HG03439 (cell line): ENCODE measurements around the gene NEDD9.

Source experiments
- ATAC-seq: cut with Tn5 transposase; IDR thresholded peaks from one replicate; pipeline ENCODE4 v1.9.1; 2021; ENCODE audit warnings: mild to moderate bottlenecking, moderate library complexity; ENCODE audit not compliant: unreplicated experiment

NEDD9 gene

DNA sequence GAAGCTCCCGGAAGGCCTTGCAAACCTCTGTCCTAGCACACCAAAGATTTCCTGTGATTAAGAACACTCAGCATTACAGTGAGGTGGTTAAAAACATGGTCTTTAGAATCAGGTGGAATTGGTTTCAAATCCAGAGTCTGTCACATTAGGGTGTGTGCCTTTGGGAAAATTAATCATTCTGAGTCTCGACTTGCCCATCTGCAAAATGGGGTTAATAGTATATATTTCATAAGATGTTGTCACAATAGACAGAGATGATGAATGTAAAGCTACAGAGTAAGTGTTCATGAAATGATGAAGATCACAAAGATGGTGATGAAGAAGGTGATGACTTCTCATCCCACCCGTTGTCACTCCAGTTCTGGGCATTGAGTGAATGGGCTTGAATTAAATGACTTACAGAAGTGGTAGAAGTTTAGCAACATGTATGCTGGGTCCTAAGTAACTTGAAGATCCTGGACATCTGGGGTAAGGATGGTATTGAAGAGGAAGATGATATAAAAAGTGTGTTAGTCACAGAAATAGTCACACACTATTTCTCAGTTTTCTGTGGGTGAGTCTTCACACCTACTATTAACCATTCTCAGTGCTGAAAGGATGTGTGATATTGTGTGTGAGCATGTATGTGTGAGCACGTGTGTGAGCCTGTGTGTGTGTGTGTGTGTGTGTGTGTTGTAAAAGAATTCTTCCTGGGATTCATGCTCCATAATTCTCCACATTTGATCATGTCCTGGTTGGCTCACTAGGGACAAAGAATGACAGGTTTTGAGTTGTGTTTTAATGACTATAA lies 28.0 kb upstream of the NEDD9 start:
- ATAC-seq = no peak

DNA sequence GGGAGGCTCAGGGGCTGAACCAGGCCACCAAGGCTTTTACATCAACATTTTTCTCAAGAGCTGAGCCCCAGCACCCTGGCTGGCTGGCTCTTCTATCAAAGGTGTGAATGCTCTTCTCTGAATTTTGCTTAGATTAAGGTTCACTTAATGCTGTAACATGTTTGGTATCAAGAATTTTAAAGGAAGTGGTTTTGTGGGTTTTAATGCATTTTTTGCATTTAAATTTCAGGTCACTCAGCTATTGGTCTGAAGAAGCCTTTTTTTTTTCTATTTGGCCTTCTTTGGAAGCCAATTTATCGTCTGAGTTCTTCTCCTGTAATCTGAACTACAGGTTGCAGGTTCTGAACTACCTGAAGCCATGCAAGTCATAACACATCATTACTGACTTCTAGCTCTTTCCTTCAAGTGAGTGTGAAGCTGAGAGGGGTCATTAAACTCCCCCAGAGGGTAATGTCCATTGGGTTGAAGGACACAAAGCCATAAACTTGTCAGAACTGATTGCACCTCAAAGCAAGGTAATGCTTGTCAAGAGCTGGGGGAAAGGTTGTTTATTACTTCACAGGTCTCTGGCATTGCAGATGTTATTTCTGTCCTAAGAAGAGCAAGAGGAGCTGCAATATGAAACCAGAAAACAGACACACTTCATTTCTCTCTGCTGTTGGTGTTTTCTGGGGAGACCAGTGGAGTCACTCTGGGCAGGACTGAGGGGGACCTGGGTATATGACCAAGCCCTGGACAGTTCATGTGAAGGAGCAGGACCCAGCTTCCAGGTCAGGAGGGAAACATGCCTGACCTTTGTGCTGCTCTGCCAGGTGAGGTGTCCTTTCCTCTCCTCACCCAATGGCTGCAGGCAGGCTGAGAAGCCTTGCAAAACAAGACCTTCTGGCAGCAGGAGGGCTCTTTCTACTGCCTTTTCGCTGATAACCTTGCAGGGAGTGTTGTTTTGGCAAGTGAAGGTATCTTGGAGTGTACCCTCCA lies 26.1 kb upstream of the NEDD9 start:
- ATAC-seq = peak; percentile 44

DNA sequence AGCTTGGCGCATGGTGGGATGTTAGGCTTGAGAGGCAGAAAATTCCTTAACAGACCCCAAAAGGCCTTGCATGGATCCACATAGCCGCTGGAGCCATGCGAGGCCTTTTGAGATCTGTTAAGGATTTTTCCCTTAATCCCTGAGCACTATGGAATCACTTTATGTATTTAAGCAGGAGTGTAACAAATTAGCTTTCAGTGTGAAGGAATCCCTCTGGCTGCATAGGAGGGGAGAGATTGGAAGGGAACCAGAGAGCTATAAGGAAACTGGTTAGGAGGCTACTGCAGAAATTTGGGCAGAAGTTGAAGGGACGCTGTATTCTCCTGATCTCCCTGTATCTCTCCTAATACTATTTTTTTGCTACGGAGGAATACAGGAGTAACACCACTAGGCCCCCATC lies 23.1 kb upstream of the NEDD9 start:
- no peak for ATAC-seq

DNA sequence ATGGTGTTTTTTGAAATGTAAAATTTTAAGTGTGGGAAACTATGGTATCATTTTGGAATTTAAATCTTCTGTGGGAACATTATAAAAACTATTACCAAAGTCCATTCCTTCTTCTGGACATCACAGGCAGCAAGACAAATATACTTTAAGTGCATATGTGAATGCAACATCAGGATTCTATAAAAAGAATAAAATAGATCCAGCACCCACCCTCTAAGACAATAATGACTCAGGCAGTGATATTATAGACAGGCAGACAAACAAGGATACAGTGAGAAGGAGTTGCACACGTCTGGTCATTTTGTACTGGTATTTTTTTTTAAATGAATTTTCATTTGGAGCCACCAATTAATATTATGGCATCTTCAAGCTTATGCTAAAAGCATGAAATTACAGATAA lies 21.1 kb upstream of the NEDD9 start:
- no peak for ATAC-seq

DNA sequence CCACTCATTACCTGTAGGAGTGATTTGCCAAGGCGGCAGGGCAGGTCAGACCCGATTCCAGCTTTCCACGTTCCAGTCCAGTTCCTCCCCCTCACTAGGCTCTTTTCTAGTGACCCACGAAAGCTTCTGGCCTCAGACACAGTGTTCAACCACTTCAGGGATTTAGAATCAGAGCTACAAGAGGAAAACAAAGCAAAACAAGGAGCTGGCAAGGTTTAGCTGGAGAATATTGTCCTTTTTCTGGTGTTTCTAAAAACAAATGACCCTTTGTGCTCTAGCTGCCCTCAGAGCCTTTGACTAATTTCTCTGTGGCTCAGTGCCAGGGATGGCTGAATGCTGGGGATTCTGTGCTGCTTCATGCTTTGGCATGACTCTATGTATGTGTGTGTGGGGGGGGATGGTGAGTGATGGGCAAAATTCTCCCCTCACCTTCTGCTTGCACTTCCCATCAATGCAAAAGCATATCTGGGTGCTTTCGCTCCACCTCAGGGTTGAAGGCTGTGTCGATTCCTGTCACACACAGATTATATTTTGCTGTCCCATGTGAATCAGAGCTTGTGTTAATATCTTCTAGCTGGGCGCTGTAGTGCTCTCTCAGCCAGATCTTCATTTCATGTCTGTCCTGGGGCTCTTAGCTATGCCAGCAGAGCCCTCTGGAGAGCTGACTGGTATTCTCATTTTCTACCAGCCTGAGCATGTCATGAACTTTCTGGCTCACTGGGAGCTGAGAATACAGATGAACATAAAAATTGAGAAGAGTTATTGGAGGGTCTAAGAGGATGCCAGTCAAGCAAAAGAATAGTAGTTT lies 19.3 kb upstream of the NEDD9 start:
- no peak for ATAC-seq

DNA sequence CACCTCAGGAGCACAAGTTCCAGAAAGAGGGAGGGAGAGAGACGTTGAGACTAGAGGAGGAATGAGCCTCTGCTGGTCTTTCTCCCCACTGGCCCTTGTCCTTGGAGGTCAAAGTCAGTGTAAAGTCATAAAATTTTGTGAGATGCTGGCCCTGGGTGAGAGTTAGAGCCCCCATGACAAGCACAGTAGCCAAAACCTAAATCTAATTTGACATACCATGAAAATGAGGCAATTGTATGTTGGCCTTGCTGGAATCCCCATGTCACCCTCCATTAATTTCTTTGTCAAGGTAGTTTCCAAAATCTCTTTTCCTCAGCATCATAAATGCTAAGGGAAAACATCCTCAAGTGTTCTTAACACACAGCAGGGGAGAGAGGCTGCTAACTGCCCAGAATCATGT lies 17.6 kb upstream of the NEDD9 start:
- no peak for ATAC-seq

DNA sequence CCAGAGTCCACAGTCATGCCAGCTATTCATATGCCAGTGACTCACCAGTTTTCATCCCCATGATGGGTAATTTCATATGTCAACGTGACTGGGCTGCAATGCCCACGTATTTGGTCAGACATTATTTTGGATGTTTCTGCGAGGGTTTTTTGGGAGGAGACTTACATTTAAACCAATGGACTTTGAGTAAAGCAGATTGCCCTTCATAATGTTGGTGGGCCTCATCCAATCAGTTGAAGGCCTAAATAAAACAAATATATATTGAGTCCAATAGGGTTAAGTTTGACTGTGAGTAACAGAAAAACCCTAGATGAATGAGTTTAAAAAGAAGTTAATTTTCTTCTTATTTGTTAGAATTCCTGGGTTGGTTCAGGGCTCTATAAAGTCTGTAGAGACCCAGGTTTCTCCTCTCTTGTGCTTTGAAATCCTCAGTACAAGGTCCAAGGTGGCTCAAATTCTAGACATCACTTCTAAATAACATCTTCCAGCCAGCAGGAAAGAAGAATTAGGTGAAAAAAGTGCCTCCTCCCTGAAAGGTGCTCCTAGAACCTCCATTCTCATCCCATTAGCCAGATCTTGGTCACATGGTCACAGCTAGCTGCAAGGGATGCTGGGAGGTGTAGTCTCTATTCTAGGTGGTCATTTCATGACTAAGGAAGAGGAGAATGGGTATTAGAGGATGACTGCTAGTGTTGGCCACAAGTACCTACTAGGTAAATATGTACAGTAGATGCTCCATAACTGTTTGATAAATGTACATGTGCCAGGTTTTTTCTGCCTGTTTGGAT lies 16.7 kb upstream of the NEDD9 start:
- ATAC-seq = no peak

DNA sequence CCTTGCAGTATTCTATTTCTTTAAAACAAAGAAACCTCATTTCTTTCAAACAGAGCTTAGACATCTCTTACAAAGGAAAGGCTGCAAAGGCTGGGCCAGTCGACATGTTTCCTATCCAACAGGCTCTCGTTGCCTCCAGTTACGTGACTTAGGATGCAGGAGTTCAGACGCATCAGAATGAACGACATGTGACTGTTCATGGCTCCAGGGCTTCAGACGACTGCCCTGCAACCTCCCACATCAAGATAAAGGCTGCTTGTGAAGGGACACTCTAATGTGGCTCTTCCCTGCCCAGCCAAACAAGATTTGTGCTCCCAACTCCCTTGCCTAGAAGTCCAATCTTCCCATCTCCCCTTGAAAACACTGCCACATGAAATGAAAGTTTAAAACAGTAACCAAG lies 14.3 kb upstream of the NEDD9 start:
- ATAC-seq = no peak

DNA sequence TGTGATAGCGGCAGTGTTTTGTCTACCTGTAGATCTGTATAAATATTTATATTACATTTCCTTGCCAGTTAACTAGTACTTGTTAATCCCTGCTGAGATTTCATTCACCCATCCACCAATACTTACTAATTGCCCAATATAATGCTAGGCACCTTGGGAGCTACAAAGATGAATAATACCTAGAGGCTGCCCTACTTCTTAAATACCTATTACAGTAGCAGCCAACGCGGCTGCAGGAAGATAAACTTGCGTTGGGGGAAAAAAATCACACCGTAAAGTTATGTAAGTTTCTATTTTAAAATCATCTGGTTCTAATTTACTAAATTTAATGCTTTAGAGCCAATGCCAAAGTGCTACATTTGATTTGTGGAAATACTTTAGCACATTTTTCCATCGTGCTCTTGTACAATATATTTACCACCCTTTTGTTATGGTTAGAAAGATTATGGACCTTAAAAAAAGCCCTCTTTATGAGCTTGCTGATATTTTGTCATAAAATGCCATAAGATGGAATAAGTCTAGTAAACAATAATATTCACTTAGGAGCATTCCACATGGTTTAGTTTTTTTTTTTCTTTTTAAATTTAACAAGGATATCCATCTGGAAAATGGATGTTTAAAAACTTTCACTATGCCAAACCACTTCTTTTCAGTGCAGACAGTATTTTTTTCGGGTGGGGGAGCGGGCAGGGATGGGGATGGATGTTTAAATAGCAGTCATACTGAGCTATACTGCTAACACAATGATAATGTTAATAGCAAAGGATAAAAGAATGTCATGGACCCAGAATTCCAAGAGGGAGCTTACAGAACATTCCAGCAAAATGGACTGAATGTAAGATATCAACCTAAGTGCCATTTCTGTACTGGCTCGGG lies 13.2 kb upstream of the NEDD9 start:
- no peak for ATAC-seq

DNA sequence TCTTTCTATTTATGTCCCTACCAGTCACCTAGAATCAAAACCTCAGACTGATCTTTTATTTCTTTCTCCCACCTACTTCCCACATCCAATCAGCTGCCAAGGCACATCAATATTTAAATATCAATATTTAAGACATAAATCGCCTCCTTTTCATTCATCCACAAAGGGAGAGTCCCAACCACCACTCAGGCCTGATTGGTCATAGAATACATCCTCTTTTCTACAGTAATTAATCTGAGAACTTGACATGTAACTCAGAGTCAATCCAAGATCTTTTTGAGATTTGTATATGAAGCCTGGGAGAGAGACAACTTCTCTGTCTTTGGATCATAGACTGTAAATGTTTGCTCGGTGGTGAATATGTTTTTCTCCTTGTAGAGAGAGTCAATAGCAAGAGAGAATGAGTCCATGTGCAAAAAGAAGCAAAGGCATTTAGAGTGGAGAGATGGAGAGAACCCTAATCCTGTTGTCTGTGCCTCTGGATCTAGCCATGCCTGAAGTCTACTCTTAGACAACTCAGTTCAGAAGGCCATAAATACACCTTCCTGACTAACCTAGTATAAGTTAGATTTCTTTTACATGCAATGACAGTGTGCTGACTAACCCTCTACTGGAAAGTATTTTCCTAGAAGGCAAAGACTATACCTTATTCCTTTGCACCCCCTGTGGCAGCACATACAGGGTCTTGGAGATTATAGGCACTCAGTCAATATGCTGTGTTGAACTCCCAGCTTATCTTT lies 12.1 kb upstream of the NEDD9 start:
- ATAC-seq = no peak

DNA sequence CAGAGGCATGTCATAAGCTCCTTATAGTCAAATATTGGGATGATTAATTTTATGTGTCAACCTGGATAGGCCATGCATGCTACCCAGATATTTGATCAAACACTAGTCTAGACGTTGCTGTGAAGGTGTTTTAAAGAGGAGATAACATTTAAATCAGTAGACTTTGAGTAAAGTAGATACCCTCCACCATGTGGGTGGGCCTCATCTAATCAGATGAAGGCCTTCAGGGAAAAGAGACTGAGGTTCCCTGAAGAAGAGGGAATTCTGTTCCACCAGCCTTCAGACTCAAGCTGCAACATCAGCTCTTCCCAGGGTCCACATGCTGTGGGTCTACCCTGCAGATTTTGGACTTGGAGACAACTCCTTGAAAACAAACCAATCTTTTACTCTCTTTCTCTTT lies 11.4 kb upstream of the NEDD9 start:
- ATAC-seq = no peak

DNA sequence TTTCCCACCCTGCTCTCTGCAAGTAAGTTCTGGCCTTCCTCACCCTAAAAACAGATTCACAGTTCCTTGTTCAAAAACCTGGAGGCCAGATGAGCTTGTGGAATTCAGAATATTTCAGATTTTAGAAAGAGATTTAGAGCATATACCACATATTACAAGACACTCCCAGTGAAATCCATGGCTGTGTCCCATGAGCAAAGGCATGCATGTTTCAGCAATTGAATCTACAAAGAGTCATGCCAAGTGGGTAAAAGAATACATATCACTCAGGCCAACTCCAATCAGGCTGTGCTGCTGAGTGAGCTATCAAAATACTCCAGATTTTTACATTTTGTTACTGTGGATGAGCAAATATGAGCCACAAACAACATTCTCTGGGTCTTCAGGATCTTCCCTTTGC lies 10.2 kb upstream of the NEDD9 start:
- ATAC-seq = no peak

DNA sequence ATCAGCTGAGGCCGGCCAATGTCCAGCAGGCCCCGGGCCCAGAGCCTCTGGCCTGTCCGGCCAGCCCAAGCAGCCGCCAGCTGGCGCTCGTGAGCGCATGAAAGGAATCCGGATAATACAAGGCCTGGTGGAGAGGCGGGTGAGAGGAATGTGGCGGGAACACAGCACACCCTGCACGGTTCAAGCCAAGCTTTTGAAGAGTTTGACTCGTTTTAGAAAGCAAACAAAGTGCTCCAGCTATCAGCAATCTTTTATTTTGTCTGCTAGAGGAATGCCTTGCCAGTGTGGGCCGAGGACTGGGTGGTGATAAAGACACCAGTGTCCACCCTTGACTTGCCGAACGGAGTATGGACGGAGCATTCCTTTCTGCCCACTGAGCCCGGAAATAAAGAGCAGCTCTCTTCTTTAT lies 9.3 kb upstream of the NEDD9 start:
- no peak for ATAC-seq

DNA sequence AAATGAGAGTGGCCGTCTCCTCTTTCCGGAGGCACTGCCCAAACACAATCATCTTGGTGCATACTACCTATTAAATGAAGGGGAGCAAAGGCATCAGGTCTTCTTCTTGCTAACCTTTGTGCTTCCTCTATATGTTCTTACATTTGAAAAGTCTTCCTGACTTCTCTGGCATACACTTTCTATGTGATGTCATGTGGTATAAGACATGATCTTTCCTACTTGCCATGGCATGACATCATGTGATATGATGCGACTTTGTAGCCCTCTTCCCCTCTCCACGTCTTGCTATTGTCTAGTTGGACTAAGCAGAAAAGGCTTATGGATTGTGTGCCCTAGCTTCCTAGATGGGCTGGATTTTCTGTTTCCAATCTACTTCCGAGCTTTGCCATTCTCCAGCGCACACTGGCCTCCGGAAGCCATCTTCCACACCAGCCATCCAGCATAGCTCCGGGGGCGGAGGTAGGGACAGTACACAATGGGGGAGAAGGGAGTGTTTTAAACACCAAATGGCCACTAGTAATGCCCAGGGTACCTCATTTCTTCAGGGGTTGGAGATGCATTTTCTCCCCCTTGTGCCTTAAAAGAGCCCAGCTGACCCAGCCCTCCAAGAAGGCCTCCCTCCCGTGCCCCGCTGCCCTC lies 8.8 kb upstream of the NEDD9 start:
- ATAC-seq = no peak

DNA sequence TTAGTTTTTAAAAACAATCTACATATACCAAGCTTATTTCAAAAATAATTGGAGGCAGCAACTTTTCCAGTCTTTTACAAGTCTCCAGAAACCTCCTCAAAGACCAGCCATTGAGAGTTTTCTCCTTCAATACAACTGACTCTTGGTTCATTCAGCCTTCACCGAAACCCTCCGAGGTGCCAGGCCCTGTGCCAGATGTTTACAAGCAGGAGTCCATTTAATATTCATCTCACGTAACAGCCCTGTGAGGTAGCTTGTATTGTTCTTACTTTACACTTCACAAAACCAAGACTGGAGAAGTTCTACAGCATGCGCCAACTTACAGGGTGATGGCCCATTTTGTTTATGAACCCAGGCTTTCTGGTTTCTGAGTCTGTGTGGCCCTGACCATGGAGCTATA lies 5.5 kb upstream of the NEDD9 start:
- ATAC-seq = no peak

DNA sequence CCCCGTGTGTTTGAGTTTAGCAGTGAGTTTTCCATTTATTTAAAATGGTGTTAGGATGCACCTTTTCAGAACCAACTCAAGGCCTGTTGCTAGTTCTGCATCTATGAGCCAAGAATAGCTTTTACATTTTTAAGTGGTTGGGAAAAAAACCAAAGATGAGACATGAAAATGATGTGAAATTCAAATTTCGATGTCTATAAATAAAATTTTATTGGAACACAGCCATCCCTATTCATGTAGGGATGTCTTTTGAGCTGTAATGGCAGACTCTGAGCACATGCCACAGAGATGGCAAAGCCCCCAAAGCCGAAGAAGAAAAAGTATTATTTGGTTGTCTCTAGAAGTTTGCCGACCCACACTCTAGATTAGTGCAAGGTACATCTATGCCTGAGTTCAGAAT lies 5.0 kb upstream of the NEDD9 start:
- no peak for ATAC-seq

DNA sequence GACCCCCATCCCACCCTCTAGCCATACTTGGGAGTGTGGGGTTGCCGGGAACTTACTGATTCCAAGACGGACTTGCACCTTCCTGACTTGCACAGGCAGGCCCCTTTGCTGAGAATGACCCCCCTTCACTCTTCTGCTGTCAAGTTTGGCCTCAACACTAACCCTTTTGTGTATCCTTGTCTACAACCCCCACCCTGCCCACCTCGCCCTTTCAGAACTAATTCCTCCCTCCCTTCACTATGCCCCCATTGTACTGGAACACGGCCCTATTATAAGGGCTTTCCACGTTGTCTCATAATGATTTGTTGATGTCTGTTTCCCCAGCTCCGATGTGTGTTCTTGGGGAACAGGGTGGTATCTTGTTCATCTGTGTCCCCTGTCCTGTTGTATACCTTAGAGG lies 4.4 kb upstream of the NEDD9 start:
- ATAC-seq = no peak

DNA sequence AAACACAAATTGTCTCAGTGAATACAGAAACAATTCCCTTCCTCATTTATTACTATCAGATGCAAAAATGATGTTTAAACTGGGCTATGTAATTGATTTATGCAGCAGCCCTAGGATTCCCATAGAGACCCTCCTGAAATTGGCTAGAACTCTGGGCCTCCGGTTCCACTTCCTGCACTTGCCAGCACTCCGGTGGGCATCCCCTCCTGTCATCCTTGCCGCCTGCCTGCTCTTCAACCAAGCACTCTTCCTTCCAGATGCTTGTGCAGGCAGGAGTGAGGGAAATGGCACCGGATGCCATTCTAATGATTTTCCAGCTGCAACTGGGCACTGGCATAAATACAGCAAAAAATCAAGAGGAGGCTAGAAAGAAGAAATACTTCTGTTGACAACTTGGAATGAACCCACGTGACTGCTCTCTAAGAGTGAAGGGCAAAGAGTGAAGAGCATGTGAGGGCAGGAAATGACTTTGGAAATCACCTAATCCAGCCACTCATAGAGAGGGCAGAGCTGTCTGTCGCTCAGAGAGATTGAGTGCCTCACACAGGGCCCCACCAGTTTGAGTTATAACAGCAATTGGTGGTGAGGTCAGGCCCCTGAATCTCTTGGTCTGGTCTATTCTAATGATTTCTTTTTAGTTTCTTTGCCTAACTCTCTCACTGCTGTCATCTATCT lies 3.7 kb upstream of the NEDD9 start:
- ATAC-seq = peak; percentile 32
